GM23338 (cell line): ENCODE measurements around the gene IKBKE.

Experiments used
- EZH2 ChIP-seq: fragments of 200-600 bp; sonication (generic); IDR thresholded peaks from one replicate; pipeline ENCODE4 v1.8.0; 2017; ENCODE audit warnings: antibody characterized with exemption, mild to moderate bottlenecking, low read depth; ENCODE audit not compliant: unreplicated experiment
- EZH2phosphoT487 ChIP-seq: fragments of 200-600 bp; sonication (generic); IDR thresholded peaks from one replicate; pipeline ENCODE4 v1.8.1; 2018; ENCODE audit warnings: antibody characterized with exemption; ENCODE audit not compliant: unreplicated experiment
- JUNB ChIP-seq: IDR thresholded peaks from one replicate; pipeline ENCODE4 v1.6.1; 2016; ENCODE audit warnings: antibody characterized with exemption; ENCODE audit not compliant: unreplicated experiment
- POLR2AphosphoS5 ChIP-seq: IDR thresholded peaks from 2 replicates; pipeline ENCODE4 v1.6.1; 2016; ENCODE audit warnings: antibody characterized with exemption, low read depth
- ZNF114 ChIP-seq: fragments of 250-450 bp; sonication (Bioruptor Pico); IDR thresholded peaks from 2 replicates; pipeline ENCODE4 v1.5.0; 2020; ENCODE audit warnings: mild to moderate bottlenecking, moderate library complexity
- TF ChIP-seq, protein P1 (sequence below), 2 experiments: fragments of 200-600 bp in 1 of 2; sonication (generic) in 1 of 2; conservative IDR thresholded peaks; 2 replicates each; pipeline versions ENCODE4 v1.5.1 to v1.6.1; 2016 to 2017; ENCODE audit warnings: antibody characterized with exemption in 2 of 2, low read depth in 2 of 2, mild to moderate bottlenecking in 2 of 2, moderate library complexity in 1 of 2
- TF ChIP-seq, protein P2 (sequence below): IDR thresholded peaks from one replicate; pipeline ENCODE4 v1.6.1; 2018; ENCODE audit warnings: antibody characterized with exemption; ENCODE audit not compliant: unreplicated experiment
- TF ChIP-seq, protein P3 (sequence below): fragments of 250-450 bp; sonication (Bioruptor Pico); IDR thresholded peaks from 2 replicates; pipeline ENCODE4 v1.5.0; 2020; ENCODE audit warnings: mild to moderate bottlenecking, moderate library complexity
- TF ChIP-seq, protein P4 (sequence below): IDR thresholded peaks from 2 replicates; pipeline ENCODE4 v1.6.1; 2016; ENCODE audit warnings: antibody characterized with exemption

DNA sequence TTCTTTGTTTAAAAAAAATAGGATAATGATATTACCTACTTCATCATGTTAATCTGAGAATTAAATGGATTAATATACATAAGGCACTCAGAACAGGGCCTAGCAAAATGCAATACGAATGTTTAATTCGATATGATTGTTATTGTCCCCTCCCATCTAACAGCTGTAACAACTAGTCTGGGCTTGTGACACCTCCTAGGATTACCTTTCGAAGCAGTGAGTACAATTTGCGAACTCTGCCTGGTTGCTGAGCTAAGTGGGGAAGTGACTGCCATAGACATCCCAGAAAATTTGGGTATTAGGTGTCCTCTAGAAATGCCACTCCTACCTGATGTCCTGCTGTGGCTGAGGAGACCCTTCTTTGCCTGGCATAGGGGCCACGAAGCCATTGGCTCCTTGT is 40.1 kb downstream of the IKBKE start:
- TF ChIP-seq, protein P1, sequence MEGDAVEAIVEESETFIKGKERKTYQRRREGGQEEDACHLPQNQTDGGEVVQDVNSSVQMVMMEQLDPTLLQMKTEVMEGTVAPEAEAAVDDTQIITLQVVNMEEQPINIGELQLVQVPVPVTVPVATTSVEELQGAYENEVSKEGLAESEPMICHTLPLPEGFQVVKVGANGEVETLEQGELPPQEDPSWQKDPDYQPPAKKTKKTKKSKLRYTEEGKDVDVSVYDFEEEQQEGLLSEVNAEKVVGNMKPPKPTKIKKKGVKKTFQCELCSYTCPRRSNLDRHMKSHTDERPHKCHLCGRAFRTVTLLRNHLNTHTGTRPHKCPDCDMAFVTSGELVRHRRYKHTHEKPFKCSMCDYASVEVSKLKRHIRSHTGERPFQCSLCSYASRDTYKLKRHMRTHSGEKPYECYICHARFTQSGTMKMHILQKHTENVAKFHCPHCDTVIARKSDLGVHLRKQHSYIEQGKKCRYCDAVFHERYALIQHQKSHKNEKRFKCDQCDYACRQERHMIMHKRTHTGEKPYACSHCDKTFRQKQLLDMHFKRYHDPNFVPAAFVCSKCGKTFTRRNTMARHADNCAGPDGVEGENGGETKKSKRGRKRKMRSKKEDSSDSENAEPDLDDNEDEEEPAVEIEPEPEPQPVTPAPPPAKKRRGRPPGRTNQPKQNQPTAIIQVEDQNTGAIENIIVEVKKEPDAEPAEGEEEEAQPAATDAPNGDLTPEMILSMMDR (conservative IDR thresholded peaks at IDR 0.05; ENCODE audit: low read depth in 2 of 2): no peak
- TF ChIP-seq POLR2AphosphoS5: no peak
- no peak for TF ChIP-seq EZH2
- TF ChIP-seq JUNB: no peak
- no peak for TF ChIP-seq EZH2phosphoT487
- TF ChIP-seq, protein P2, sequence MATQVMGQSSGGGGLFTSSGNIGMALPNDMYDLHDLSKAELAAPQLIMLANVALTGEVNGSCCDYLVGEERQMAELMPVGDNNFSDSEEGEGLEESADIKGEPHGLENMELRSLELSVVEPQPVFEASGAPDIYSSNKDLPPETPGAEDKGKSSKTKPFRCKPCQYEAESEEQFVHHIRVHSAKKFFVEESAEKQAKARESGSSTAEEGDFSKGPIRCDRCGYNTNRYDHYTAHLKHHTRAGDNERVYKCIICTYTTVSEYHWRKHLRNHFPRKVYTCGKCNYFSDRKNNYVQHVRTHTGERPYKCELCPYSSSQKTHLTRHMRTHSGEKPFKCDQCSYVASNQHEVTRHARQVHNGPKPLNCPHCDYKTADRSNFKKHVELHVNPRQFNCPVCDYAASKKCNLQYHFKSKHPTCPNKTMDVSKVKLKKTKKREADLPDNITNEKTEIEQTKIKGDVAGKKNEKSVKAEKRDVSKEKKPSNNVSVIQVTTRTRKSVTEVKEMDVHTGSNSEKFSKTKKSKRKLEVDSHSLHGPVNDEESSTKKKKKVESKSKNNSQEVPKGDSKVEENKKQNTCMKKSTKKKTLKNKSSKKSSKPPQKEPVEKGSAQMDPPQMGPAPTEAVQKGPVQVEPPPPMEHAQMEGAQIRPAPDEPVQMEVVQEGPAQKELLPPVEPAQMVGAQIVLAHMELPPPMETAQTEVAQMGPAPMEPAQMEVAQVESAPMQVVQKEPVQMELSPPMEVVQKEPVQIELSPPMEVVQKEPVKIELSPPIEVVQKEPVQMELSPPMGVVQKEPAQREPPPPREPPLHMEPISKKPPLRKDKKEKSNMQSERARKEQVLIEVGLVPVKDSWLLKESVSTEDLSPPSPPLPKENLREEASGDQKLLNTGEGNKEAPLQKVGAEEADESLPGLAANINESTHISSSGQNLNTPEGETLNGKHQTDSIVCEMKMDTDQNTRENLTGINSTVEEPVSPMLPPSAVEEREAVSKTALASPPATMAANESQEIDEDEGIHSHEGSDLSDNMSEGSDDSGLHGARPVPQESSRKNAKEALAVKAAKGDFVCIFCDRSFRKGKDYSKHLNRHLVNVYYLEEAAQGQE: no peak
- TF ChIP-seq, protein P3, sequence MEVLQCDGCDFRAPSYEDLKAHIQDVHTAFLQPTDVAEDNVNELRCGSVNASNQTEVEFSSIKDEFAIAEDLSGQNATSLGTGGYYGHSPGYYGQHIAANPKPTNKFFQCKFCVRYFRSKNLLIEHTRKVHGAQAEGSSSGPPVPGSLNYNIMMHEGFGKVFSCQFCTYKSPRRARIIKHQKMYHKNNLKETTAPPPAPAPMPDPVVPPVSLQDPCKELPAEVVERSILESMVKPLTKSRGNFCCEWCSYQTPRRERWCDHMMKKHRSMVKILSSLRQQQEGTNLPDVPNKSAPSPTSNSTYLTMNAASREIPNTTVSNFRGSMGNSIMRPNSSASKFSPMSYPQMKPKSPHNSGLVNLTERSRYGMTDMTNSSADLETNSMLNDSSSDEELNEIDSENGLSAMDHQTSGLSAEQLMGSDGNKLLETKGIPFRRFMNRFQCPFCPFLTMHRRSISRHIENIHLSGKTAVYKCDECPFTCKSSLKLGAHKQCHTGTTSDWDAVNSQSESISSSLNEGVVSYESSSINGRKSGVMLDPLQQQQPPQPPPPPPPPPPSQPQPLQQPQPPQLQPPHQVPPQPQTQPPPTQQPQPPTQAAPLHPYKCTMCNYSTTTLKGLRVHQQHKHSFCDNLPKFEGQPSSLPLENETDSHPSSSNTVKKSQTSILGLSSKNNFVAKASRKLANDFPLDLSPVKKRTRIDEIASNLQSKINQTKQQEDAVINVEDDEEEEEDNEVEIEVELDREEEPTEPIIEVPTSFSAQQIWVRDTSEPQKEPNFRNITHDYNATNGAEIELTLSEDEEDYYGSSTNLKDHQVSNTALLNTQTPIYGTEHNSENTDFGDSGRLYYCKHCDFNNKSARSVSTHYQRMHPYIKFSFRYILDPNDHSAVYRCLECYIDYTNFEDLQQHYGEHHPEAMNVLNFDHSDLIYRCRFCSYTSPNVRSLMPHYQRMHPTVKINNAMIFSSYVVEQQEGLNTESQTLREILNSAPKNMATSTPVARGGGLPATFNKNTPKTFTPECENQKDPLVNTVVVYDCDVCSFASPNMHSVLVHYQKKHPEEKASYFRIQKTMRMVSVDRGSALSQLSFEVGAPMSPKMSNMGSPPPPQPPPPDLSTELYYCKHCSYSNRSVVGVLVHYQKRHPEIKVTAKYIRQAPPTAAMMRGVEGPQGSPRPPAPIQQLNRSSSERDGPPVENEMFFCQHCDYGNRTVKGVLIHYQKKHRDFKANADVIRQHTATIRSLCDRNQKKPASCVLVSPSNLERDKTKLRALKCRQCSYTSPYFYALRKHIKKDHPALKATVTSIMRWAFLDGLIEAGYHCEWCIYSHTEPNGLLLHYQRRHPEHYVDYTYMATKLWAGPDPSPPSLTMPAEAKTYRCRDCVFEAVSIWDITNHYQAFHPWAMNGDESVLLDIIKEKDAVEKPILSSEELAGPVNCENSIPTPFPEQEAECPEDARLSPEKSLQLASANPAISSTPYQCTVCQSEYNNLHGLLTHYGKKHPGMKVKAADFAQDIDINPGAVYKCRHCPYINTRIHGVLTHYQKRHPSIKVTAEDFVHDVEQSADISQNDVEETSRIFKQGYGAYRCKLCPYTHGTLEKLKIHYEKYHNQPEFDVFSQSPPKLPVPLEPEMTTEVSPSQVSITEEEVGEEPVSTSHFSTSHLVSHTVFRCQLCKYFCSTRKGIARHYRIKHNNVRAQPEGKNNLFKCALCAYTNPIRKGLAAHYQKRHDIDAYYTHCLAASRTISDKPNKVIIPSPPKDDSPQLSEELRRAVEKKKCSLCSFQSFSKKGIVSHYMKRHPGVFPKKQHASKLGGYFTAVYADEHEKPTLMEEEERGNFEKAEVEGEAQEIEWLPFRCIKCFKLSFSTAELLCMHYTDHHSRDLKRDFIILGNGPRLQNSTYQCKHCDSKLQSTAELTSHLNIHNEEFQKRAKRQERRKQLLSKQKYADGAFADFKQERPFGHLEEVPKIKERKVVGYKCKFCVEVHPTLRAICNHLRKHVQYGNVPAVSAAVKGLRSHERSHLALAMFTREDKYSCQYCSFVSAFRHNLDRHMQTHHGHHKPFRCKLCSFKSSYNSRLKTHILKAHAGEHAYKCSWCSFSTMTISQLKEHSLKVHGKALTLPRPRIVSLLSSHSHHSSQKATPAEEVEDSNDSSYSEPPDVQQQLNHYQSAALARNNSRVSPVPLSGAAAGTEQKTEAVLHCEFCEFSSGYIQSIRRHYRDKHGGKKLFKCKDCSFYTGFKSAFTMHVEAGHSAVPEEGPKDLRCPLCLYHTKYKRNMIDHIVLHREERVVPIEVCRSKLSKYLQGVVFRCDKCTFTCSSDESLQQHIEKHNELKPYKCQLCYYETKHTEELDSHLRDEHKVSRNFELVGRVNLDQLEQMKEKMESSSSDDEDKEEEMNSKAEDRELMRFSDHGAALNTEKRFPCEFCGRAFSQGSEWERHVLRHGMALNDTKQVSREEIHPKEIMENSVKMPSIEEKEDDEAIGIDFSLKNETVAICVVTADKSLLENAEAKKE: no peak
- TF ChIP-seq, protein P4, sequence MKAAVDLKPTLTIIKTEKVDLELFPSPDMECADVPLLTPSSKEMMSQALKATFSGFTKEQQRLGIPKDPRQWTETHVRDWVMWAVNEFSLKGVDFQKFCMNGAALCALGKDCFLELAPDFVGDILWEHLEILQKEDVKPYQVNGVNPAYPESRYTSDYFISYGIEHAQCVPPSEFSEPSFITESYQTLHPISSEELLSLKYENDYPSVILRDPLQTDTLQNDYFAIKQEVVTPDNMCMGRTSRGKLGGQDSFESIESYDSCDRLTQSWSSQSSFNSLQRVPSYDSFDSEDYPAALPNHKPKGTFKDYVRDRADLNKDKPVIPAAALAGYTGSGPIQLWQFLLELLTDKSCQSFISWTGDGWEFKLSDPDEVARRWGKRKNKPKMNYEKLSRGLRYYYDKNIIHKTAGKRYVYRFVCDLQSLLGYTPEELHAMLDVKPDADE: no peak
- TF ChIP-seq ZNF114 (CRISPR knock-in tag): no peak
